ENCODE measurements around the gene RIMBP2. TPM values are rescaled to one million over a fixed set of nuclear protein-coding genes. Genes with fewer than 3 reads are reported as not detected.

Gene RIMBP2
- total RNA-seq, 4 donors from 2014 or later, result 0.29 to 8.2 (median 5.6) TPM

- Histone ChIP-seq H3K36me3 (no peaks in the 10 kb centered on the region), H3K4me1 (no peaks in the 10 kb centered on the region), H3K4me3 (no peak overlapping the region), H3K9me3 (no peaks in the 10 kb centered on the region), H3K27me3 (no peaks in the 10 kb centered on the region), H3K27ac (no peak overlapping the region)
- no peak for DNase-seq
- intact Hi-C loops (cut with DNase I; ENCODE audit: low total_unique reads), result no loop called here
- TF ChIP-seq CTCF (IDR thresholded peaks at IDR 0.05) (no peak), POLR2A (IDR thresholded peaks at IDR 0.05) (no peak)
These were observed 282.7 kb downstream of the RIMBP2 start for GRCh38 chr12:130433411-130433810.

GRCh38 chr12:130431176-130431575 is 284.9 kb downstream of the RIMBP2 start:
- H3K27me3 ChIP-seq, result no peaks in the 10 kb centered on the region
- no peak overlapping the region for H3K27ac ChIP-seq
- no peaks in the 10 kb centered on the region for H3K9me3 ChIP-seq
- DNase-seq, result no peak
- no peaks in the 10 kb centered on the region for H3K36me3 ChIP-seq
- no peak overlapping the region for H3K4me3 ChIP-seq
- H3K4me1 ChIP-seq, result no peaks in the 10 kb centered on the region
- intact Hi-C loops (cut with DNase I; ENCODE audit: low total_unique reads), result no loop called here
- TF ChIP-seq POLR2A (IDR thresholded peaks at IDR 0.05) (no peak), CTCF (IDR thresholded peaks at IDR 0.05) (no peak)

GRCh38 chr12:130429656-130430505 is 286.2 kb downstream of the RIMBP2 start:
- DNase-seq, result no peak
- H3K9me3 ChIP-seq, result no peaks in the 10 kb centered on the region
- no peak overlapping the region for H3K27ac ChIP-seq
- H3K27me3 ChIP-seq, result no peaks in the 10 kb centered on the region
- intact Hi-C loops (cut with DNase I; ENCODE audit: low total_unique reads), result no loop called here
- no peaks in the 10 kb centered on the region for H3K36me3 ChIP-seq
- no peaks in the 10 kb centered on the region for H3K4me1 ChIP-seq
- H3K4me3 ChIP-seq, result no peak overlapping the region
- no peak for TF ChIP-seq POLR2A (IDR thresholded peaks at IDR 0.05)
- no peak for TF ChIP-seq CTCF (IDR thresholded peaks at IDR 0.05)

- no peak overlapping the region for H3K4me3 ChIP-seq
- no peaks in the 10 kb centered on the region for H3K36me3 ChIP-seq
- no peak for TF ChIP-seq POLR2A (IDR thresholded peaks at IDR 0.05)
- no peak for TF ChIP-seq CTCF (IDR thresholded peaks at IDR 0.05)
- intact Hi-C loops (cut with DNase I; ENCODE audit: low total_unique reads), result no loop called here
- no peaks in the 10 kb centered on the region for H3K27me3 ChIP-seq
- no peak for DNase-seq
- H3K9me3 ChIP-seq, result no peaks in the 10 kb centered on the region
- no peaks in the 10 kb centered on the region for H3K4me1 ChIP-seq
- H3K27ac ChIP-seq, result no peak overlapping the region
These were observed 288.0 kb downstream of the RIMBP2 start for GRCh38 chr12:130428116-130428515.

GRCh38 chr12:130427381-130427887 is 288.7 kb downstream of the RIMBP2 start:
- no peaks in the 10 kb centered on the region for H3K27me3 ChIP-seq
- no peaks in the 10 kb centered on the region for H3K36me3 ChIP-seq
- intact Hi-C loops (cut with DNase I; ENCODE audit: low total_unique reads), result no loop called here
- H3K9me3 ChIP-seq, result no peaks in the 10 kb centered on the region
- TF ChIP-seq CTCF (IDR thresholded peaks at IDR 0.05), result no peak
- TF ChIP-seq POLR2A (IDR thresholded peaks at IDR 0.05), result no peak
- no peaks in the 10 kb centered on the region for H3K4me1 ChIP-seq
- H3K27ac ChIP-seq, result no peak overlapping the region
- H3K4me3 ChIP-seq, result no peak overlapping the region
- no peak for DNase-seq

Data from uterus (tissue), 4 donors.